ENCODE results near the gene ALKAL2. TPM values are rescaled to one million over a fixed set of nuclear protein-coding genes. Genes with fewer than 3 reads are reported as not detected.

The ALKAL2 gene, protein sequence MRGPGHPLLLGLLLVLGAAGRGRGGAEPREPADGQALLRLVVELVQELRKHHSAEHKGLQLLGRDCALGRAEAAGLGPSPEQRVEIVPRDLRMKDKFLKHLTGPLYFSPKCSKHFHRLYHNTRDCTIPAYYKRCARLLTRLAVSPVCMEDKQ
- total RNA-seq: not detected in 2 replicates

DNA sequence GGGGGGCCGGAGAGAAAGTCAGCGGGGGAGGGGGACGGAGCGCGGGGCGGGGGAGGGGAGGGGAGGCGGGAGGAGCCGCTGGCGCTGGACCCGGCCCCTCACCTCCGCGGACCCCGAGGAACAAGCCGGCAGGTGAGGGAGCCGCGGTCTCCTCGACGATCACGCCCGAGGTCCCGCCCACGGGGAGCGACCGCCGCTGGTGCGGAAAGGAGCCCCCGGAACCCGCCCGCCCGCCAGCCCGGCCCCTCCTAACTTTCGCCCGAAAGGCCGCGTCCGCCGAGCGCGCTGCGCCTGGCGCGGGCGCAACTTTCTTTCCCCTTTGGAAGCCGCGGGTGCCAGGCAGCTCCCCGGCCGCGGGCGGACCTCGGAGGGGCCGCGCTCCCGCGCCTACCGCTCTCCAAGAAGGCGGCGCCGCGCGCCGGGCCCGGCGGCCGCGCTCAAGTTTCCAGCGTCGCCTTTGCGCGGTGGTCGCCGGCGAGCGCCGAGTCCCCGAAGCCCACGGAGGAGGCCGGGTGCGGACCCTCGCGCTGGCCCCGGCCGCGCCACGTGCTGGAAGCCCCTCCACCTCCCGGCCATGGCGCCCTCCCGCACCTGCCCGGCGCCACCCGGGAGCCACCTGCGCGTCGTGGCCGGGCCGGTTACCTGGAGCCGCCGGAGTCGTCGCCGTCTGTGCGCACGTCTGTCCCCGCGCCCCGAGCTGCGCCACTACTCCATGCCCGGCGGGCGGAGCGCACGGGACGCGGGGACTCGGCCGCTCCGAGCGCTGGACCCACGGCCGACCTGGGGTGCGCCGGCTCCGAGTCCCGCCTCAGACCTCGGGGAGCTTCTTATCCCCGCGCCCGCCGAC lies at the start of gene ALKAL2:
Gene ALKAL2, minus strand, starts transcription at position 181 of the 847 bp plus-strand sequence. CDS start 256 bp downstream, outside the sequence.

DNA sequence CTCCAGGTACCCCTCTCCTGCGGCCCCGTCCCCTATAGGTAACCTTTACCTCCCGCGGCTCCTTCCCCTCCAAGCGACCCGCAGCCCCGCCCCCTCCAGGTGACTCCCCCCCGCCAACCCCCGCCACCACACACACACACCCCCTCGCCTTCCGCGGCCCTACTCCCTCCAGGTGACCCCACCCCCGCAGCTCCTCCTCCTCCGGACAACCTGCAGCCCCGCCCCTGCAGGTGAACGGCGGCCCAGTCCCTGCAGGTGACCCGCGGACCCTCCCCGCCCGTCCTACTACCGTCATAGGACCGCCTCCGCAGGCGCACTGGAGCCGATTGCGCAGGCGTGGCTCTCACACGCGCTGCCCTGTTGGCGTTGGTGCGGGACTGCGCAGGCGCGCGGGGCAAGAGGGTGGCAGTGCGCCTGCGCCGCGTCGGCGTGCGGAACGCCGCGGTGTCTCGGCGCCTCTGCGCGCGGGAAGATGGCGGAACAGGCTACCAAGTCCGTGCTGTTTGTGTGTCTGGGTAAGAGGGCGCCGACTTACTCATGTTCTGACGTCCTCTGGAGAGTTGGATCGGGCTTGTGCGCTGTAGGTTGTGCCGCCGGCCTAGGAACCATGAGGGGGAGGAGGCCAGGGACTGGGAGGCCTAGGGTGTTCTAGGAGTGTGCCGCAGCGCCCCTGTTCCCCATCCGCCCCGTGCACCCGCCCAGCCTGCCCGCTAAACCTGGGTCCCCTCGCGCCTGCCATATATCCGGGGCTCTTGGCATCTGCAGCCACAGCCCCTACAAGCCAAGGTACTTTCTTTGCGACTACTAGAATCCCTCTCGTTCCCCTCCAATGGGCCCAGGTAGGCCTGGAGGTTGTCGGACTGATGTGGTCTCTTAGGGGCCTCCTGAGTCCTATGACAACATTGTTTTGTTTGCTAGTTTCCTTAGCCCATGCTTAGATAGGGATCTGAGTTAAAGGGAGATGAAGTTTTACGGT lies 23.1 kb downstream of the ALKAL2 start, which contains the start of gene ACP1:
Gene ACP1, plus strand, starts transcription at position 455 of the 976 bp plus-strand sequence. Its CDS starts 18 bp downstream, at position 473.

DNA sequence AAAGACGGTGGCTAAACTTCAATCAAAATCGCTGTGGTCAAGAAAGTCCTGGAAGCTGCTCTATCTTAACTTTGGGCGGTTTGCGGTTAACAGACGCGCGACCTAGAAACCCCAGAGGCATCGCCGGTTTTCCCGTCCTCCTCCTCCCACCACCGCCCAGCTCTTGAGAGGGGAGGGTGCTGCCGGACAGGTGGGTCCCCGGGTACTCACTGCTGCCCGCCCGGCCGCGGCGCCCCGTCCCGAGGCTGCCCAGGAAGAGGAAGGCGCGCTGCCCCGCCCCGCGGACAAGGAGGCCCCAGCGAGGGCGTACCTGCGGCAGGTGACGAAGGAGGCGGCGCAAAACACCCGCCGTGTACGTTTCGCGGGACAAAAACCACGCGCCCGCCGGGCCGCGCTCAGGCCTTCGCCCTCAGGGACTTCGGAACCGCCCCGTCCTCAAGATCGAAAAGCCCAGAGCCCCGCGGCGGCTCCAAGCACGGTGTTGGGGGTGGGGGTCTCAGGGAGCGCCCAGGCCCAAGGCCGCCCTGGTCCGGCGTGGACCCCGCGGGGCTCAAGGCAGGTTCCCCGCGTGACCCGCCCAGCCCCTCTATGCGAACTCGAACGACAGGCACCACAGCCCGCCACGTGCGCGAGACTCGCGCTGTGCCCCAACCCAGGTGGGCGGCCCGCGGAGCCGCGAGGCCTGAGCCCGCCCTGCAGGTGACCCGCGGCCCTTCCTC lies 24.0 kb downstream of the ALKAL2 start, which contains the start of gene SH3YL1:
Gene SH3YL1, minus strand, starts transcription at position 259 of the 719 bp plus-strand sequence. Its CDS starts 48 bp downstream, at position 211.

Other genes starting within 250 kb of the ALKAL2 start
- not detected in 2 replicates for gene FAM110C, start 241.6 kb downstream of the ALKAL2 start, total RNA-seq
- 27.3 and 41.2 TPM in 2 replicates for gene SH3YL1, start 24.1 kb downstream of the ALKAL2 start, total RNA-seq
- 77.0 and 78.9 TPM in 2 replicates for gene ACP1, start 23.1 kb downstream of the ALKAL2 start, total RNA-seq